Spleen (tissue), 11 donors: ENCODE results near the gene NBAS. TPM values are rescaled to one million over a fixed set of nuclear protein-coding genes. Genes with fewer than 3 reads are reported as not detected.

Source experiments
- DNase-seq: peaks from one replicate; pipeline ENCODE4 v3.0.0-alpha.2; 2020
- H3K27ac ChIP-seq, 8 donors: fragments of 200-600 bp; sonication (generic) in 7 of 8; 1 replicate in 4 of 8; 2 replicates in 4 of 8; pipeline versions ENCODE4 v1.5.0 to v1.8.0; 2016 to 2021; ENCODE audit warnings: inconsistent platforms in 4 of 8, mild to moderate bottlenecking in 4 of 8, moderate library complexity in 1 of 8
- H3K27me3 ChIP-seq, 7 donors: fragments of 200-600 bp; sonication (generic) in 6 of 7; replicated peaks in 1 of 7; 1 replicate in 4 of 7; 2 replicates in 3 of 7; pipeline versions ENCODE4 v1.5.0 to v1.8.0; 2016 to 2021; ENCODE audit warnings: inconsistent platforms in 3 of 7, mild to moderate bottlenecking in 1 of 7
- H3K36me3 ChIP-seq, 6 donors: fragments of 200-600 bp; sonication (generic) in 5 of 6; 1 replicate in 4 of 6; 2 replicates in 2 of 6; pipeline versions ENCODE4 v1.5.0 to v1.8.0; 2016 to 2021; ENCODE audit warnings: inconsistent platforms in 2 of 6
- H3K4me1 ChIP-seq, 6 donors: fragments of 200-600 bp; sonication (generic) in 5 of 6; 1 replicate in 3 of 6; 2 replicates in 3 of 6; pipeline versions ENCODE4 v1.5.0 to v1.8.0; 2016 to 2021; ENCODE audit warnings: inconsistent platforms in 3 of 6
- H3K4me3 ChIP-seq, 8 donors: fragments of 200-600 bp; sonication (generic) in 7 of 8; 1 replicate in 4 of 8; 2 replicates in 4 of 8; pipeline versions ENCODE4 v1.5.0 to v1.8.0; 2016 to 2021; ENCODE audit warnings: inconsistent platforms in 4 of 8, mild to moderate bottlenecking in 4 of 8, moderate library complexity in 2 of 8
- H3K9me3 ChIP-seq, 8 donors: fragments of 200-600 bp; sonication (generic) in 7 of 8; 1 replicate in 4 of 8; 2 replicates in 4 of 8; pipeline versions ENCODE4 v1.5.0 to v1.8.0; 2016 to 2021; ENCODE audit warnings: inconsistent platforms in 4 of 8
- POLR2A ChIP-seq, 3 donors: fragments of 450-650 bp; IDR thresholded peaks; one replicate each; pipeline ENCODE4 v1.5.1; 2017; ENCODE audit warnings: antibody characterized with exemption in 3 of 3, mild to moderate bottlenecking in 1 of 3
- POLR2AphosphoS5 ChIP-seq, 3 donors: sonication (generic); formaldehyde crosslinking; IDR thresholded peaks; one replicate each; pipeline ENCODE4 v1.5.1; 2017; ENCODE audit warnings: antibody characterized with exemption in 3 of 3
- WGBS, 5 donors: extraction: QIAGEN DNeasy Blood & Tissue Kit in 3 of 5; methylation state at CpG; one replicate each; pipeline versions ENCODE4 v1.1.5 to v1.1.7; 2013 to 2018; 5-methylcytosine and 5-hydroxymethylcytosine counted together
- intact Hi-C: fragments of 100-400 bp; cut with DNase I; formaldehyde crosslinking; loops from one replicate; pipeline ENCODE4 v1.15.0; 2023; ENCODE audit warnings: low total_unique reads
- polyA plus RNA-seq, 3 donors: library from polyadenylated mRNA; stranded (reverse); fragments of 200-250 nt; gene quantifications; one replicate each; pipeline ENCODE4 v1.2.1, GENCODE V29; 2013
- total RNA-seq, 7 donors: library from RNA; depleted of rRNA in 3 of 7; stranded (reverse); fragments of >200 nt in 3 of 7; fragmentation: NEBNext Ultra II Directional in 4 of 7; extraction: Animal tissue kit (Norgen Biotek cat#: 25700) in 4 of 7; gene quantifications; one replicate each; pipeline versions ENCODE4 v1.1.0 to v1.2.1, GENCODE V29; 2016 to 2021
- TF ChIP-seq, protein P1 (sequence below), 11 experiments: fragments of 200-600 bp in 7 of 11; fragments of 450-650 bp in 4 of 11; sonication (generic) in 4 of 11; IDR thresholded peaks in 8 of 11; conservative IDR thresholded peaks in 3 of 11; 1 replicate in 7 of 11; 2 replicates in 4 of 11; pipeline versions ENCODE4 v1.4.0 to v1.8.0; 2016 to 2021; ENCODE audit warnings: antibody characterized with exemption in 11 of 11, inconsistent platforms in 4 of 11, mild to moderate bottlenecking in 1 of 11
- donor health status: healthy with polysubstance abuse.
- donor health status: DM: no; HTN: no; CAD: no; lungs with moderate emphysema.
- donor health status: DM: no; HTN: no; CAD: no.
- donor health status: Bipolar disorder and iron deficiency.
- donor health status: healthy.
- donor health status: DM: no; HTN: no; CAD: no.
- donor health status: DM: yes; HTN: yes; CAD: no.

Gene NBAS
- total and polyA plus RNA-seq, 10 donors, result 21.1 to 49.0 (median 40.9) TPM

GRCh38 chr2:15565994-15566671, 5.0 kb upstream of the NBAS start:
- H3K9me3 ChIP-seq, result no peaks in the 10 kb centered on the region
- intact Hi-C loops, result no loop called here
- H3K27me3 ChIP-seq, result no peaks in the 10 kb centered on the region
- no peak overlapping the region for H3K27ac ChIP-seq
- peaks cover 0 to 11% (median 7%) of the 10 kb centered on the region in 6 donors for H3K4me1 ChIP-seq
- H3K36me3 ChIP-seq, result no peaks in the 10 kb centered on the region
- 0 to 43% (median 35%) methylated on average over 2 of the region's 2 CpGs for WGBS, 5 donors
- no peak overlapping the region for H3K4me3 ChIP-seq
- no peak for DNase-seq
- TF ChIP-seq POLR2AphosphoS5 (IDR thresholded peaks at IDR 0.05) (no peak), POLR2A (IDR thresholded peaks at IDR 0.05) (no peak)
- TF ChIP-seq, protein P1, sequence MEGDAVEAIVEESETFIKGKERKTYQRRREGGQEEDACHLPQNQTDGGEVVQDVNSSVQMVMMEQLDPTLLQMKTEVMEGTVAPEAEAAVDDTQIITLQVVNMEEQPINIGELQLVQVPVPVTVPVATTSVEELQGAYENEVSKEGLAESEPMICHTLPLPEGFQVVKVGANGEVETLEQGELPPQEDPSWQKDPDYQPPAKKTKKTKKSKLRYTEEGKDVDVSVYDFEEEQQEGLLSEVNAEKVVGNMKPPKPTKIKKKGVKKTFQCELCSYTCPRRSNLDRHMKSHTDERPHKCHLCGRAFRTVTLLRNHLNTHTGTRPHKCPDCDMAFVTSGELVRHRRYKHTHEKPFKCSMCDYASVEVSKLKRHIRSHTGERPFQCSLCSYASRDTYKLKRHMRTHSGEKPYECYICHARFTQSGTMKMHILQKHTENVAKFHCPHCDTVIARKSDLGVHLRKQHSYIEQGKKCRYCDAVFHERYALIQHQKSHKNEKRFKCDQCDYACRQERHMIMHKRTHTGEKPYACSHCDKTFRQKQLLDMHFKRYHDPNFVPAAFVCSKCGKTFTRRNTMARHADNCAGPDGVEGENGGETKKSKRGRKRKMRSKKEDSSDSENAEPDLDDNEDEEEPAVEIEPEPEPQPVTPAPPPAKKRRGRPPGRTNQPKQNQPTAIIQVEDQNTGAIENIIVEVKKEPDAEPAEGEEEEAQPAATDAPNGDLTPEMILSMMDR (IDR thresholded peaks at IDR 0.05 in 8 of 11, conservative IDR thresholded peaks at IDR 0.05 in 3 of 11), result no peak

- H3K9me3 ChIP-seq, result no peaks in the 10 kb centered on the region
- no peak for DNase-seq
- H3K27me3 ChIP-seq, result no peaks in the 10 kb centered on the region
- peaks cover 0 to 14% (median 7%) of the 10 kb centered on the region in 6 donors for H3K4me1 ChIP-seq
- TF ChIP-seq POLR2AphosphoS5 (IDR thresholded peaks at IDR 0.05) (no peak), POLR2A (IDR thresholded peaks at IDR 0.05) (no peak)
- TF ChIP-seq, protein P1 (IDR thresholded peaks at IDR 0.05 in 8 of 11, conservative IDR thresholded peaks at IDR 0.05 in 3 of 11), result no peak
- WGBS, 5 donors, result 80 to 93% (median 90%) methylated on average over 3 of the region's 3 CpGs
- intact Hi-C loops, result no loop called here
- no peaks in the 10 kb centered on the region for H3K36me3 ChIP-seq
- H3K4me3 ChIP-seq, result no peak overlapping the region
- H3K27ac ChIP-seq, result no peak overlapping the region
Observed at GRCh38 chr2:15565392-15565791, 4.3 kb upstream of the NBAS start.

- Histone ChIP-seq H3K4me1 (peaks cover 5 to 33% (median 25%) of the 10 kb centered on the region in 6 donors), H3K9me3 (no peaks in the 10 kb centered on the region), H3K36me3 (no peaks in the 10 kb centered on the region), H3K27ac (no peak overlapping the region), H3K27me3 (no peaks in the 10 kb centered on the region), H3K4me3 (no peak overlapping the region)
- intact Hi-C loops, result no loop called here
- TF ChIP-seq POLR2AphosphoS5 (IDR thresholded peaks at IDR 0.05) (no peak), POLR2A (IDR thresholded peaks at IDR 0.05) (no peak)
- TF ChIP-seq, protein P1 (IDR thresholded peaks at IDR 0.05 in 8 of 11, conservative IDR thresholded peaks at IDR 0.05 in 3 of 11), result no peak
- DNase-seq, result no peak
- 91 to 94% (median 92%) methylated on average over 9 of the region's 9 CpGs for WGBS, 5 donors
Observed at GRCh38 chr2:15563227-15564100, 2.3 kb upstream of the NBAS start.
